Measurements from ENCODE around the gene EXOC3L1. TPM values are rescaled to one million over a fixed set of nuclear protein-coding genes. Genes with fewer than 3 reads are reported as not detected.
A peak's percentile ranks its signal among the peaks of the same experiment; 100 is the strongest.

Gene EXOC3L1
- total and polyA plus RNA-seq, 2 of the 13 experiments (the other 11 are each of a cell fraction or from before 2014, with no cell fraction given): 0.12 TPM; not detected in 1

GRCh38 chr16:67192781-67193361, 2.9 kb upstream of the EXOC3L1 start (continued):
- TF ChIP-seq ETV6 (CRISPR knock-in tag; conservative IDR thresholded peaks at IDR 0.05) (no peak), KLF15 (CRISPR knock-in tag; IDR thresholded peaks at IDR 0.05; ENCODE audit: borderline replicate concordance) (no peak), ZNF800 (CRISPR knock-in tag; IDR thresholded peaks at IDR 0.05) (no peak), ZNF446 (CRISPR knock-in tag; IDR thresholded peaks at IDR 0.05) (no peak), ZNF619 (CRISPR knock-in tag; IDR thresholded peaks at IDR 0.05) (peak; percentile 61; the same call in 1 of the 2 replicates), ZBTB3 (CRISPR knock-in tag; IDR thresholded peaks at IDR 0.05; ENCODE audit: borderline replicate concordance, low read depth) (0 out of 2 replicates have a peak, but pooled peaks have one; percentile 27), NR2C2 (CRISPR knock-in tag; IDR thresholded peaks at IDR 0.05; ENCODE audit: borderline replicate concordance) (no peak)

- peak within 1 kb of the TSS; percentile 97 for H3K4me2 ChIP-seq (ENCODE audit: low read depth, low read length)
- no peaks in the 10 kb centered on the region for H3K9me3 ChIP-seq (ENCODE audit: low read length)
- peaks cover 7 to 16% of the 10 kb centered on the region in 2 experiments; a peak in 2 of 5 replicates for H3K27me3 ChIP-seq (ENCODE audit: control insufficient read depth in 1 of 2, insufficient read depth in 2 of 2, low read length in 2 of 2)
- intact Hi-C loops (cut with micrococcal nuclease; ENCODE audit: unreplicated experiment): loop anchor here (2.0 kb wide), 1 partner anchor 55 kb away; the partner anchor contains the start of gene FHOD1
- ChIA-PET CTCF (ENCODE audit: low intra/inter-chr PET ratio, low total read pairs) (no interaction called here), POLR2A (interaction anchor here (0.9 to 1.9 kb wide), 6 partner anchors 8 to 56 kb away, joined by 3 to 8 read pairs (median 4); partner anchors contain the start of genes FHOD1, NOL3 and TMEM208)
- peak within 1 kb of the TSS; percentile 75 for H2AFZ ChIP-seq (ENCODE audit: low read length)
- no peaks in the 10 kb centered on the region; the same call in 1 of the 2 replicates for H4K20me1 ChIP-seq (ENCODE audit: insufficient read depth, low read length)
- peaks cover 38% of the 10 kb centered on the region for H3K4me1 ChIP-seq (ENCODE audit: insufficient read depth, low read length)
- ATAC-seq (peak; percentile 95), FAIRE-seq (peak; percentile 88), DNase-seq (ENCODE audit: low spot score) (peak; percentile 88)
- peak within 1 kb of the TSS; percentile 98 for H3K9ac ChIP-seq (ENCODE audit: insufficient read depth, low read depth, low read length)
- WGBS (ENCODE audit: low lambda C conversion rate): 0% methylated on average over 9 of the region's 54 CpGs
- TSS peak; percentile 71 for BruUV-seq (replicated peaks)
- peak within 1 kb of the TSS; percentile 84 to 99 (median 97) for H3K4me3 ChIP-seq (replicated peaks in 1 of 3; ENCODE audit: insufficient read depth in 1 of 3, low read depth in 2 of 3, low read length in 3 of 3)
- H3K79me2 ChIP-seq (ENCODE audit: insufficient read depth, low read length): peaks cover 21% of the 10 kb centered on the region
- in situ Hi-C loops (cut with HindIII; ENCODE audit: extremely low pct_ligation_motif_present, low pct_unique_long_range_greater_than_20kb): no loop called here
- H3K27ac ChIP-seq (ENCODE audit: extremely low read length, insufficient read depth, low read length): peak within 1 kb of the TSS; percentile 59
- peaks cover 23 to 36% of the 10 kb centered on the region in 2 experiments for H3K36me3 ChIP-seq (replicated peaks in 1 of 2; ENCODE audit: control insufficient read depth in 1 of 2, insufficient read depth in 2 of 2, low read length in 2 of 2)
- TF ChIP-seq TARDBP (CRISPR knock-in tag; IDR thresholded peaks at IDR 0.05) (peak; percentile 63; the same call in 1 of the 2 replicates), ZNF292 (CRISPR knock-in tag; IDR thresholded peaks at IDR 0.05; ENCODE audit: borderline replicate concordance, low read depth) (no peak), ZSCAN21 (CRISPR knock-in tag; IDR thresholded peaks at IDR 0.05; ENCODE audit: borderline replicate concordance) (peak; percentile 85; the same call in 1 of the 2 replicates), ETS1 (CRISPR knock-in tag; IDR thresholded peaks at IDR 0.05) (peak; percentile 85; the same call in 1 of the 2 replicates), ZNF160 (CRISPR knock-in tag; IDR thresholded peaks at IDR 0.05) (peak; percentile 91), ZBTB21 (CRISPR knock-in tag; IDR thresholded peaks at IDR 0.05) (no peak), ATF6 (CRISPR knock-in tag; conservative IDR thresholded peaks at IDR 0.05) (0 out of 2 replicates have a peak, but pooled peaks have one; percentile 24), SNAPC2 (CRISPR knock-in tag; IDR thresholded peaks at IDR 0.05) (no peak), ZNF768 (CRISPR knock-in tag; IDR thresholded peaks at IDR 0.05) (no peak; the same call in 1 of the 2 replicates)
Observed at GRCh38 chr16:67191995-67192681, 2.2 kb upstream of the EXOC3L1 start, which contains the start of gene E2F4. E2F4 (plus strand) TSS chr16:67192155; CDS start chr16:67192228, 73 bp downstream.

Measured in HepG2 (cell line).